ENCODE data around the gene DCAF17.

DNA sequence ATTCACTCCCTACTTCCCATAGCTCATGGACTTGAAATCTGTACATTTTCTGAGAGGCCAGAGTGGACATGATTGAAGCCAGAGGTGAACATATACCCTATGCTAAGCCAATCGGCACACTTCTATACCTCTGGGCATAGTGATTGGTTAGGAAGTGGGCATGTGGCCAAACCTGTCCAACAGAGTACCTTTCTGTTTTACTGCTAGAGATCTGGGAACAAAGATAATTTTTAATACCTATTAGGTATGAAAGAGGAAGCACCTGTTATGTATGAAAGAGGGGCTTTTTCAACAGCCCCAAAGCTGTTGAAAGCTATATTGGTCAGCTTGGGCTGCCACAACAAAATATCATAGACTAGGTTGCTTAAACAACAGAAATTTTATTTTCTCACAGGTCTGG is 28.0 kb upstream of the DCAF17 start:
- TF ChIP-seq EZH2 (IDR thresholded peaks at IDR 0.05; ENCODE audit: insufficient read depth, poor library complexity, severe bottlenecking): no peak
- TF ChIP-seq EZH2phosphoT487 (IDR thresholded peaks at IDR 0.05; ENCODE audit: insufficient read depth, low read depth): no peak

All from GM23248 (cell line).